Measurements from ENCODE around the gene TMEM145.

- no peak for TF ChIP-seq POLR2A (IDR thresholded peaks at IDR 0.05; ENCODE audit: low read length)
- TF ChIP-seq GATA1 (IDR thresholded peaks at IDR 0.05; ENCODE audit: low read depth, low read length): no peak
Observed at GRCh38 chr19:42362342-42362741, 49.2 kb downstream of the TMEM145 start.

Measured in erythroblast (primary cell).